Activated T-helper 1 cell treated with anti-CD3 and anti-CD28 coated beads, Interleukin-12 subunit alpha, Interleukin-12 subunit beta, Interleukin-2, Interleukin-4 antibody, amounts not matched to agents 30 ng/mL and 10 ng/mL and 1 ng/mL, durations not matched to agents 14 hours and 24 hours and 36 hours (primary cell): ENCODE measurements around the gene CHD5. TPM values are rescaled to one million over a fixed set of nuclear protein-coding genes. Genes with fewer than 3 reads are reported as not detected.

Experiments used
- total RNA-seq: library from RNA; stranded (reverse); gene quantifications from 2 replicates; pipeline ENCODE4 v1.2.3, GENCODE V29; 2022

The CHD5 gene
- total RNA-seq, 1 donor from 2014 or later, result 0.62 TPM

Other genes with a start within 250 kb of the CHD5 start
- gene NPHP4, start 187.9 kb downstream of the CHD5 start, total RNA-seq, result 18.3 and 18.6 TPM in 2 replicates
- 237 and 254 TPM in 2 replicates for gene KCNAB2, start 134.4 kb downstream of the CHD5 start, total RNA-seq
- gene RPL22, start 19.3 kb upstream of the CHD5 start, total RNA-seq, result 421 and 457 TPM in 2 replicates
- gene RNF207, start 25.8 kb upstream of the CHD5 start, total RNA-seq, result 65.8 and 71.6 TPM in 2 replicates
- gene ICMT, start 55.6 kb upstream of the CHD5 start, total RNA-seq, result 65.0 and 65.9 TPM in 2 replicates
- gene HES3, start 63.9 kb upstream of the CHD5 start, total RNA-seq, result not detected in 2 replicates
- 1.4 and 1.6 TPM in 2 replicates for gene GPR153, start 80.8 kb upstream of the CHD5 start, total RNA-seq
- gene ACOT7, start 213.4 kb upstream of the CHD5 start, total RNA-seq, result 124 and 126 TPM in 2 replicates
- 0.27 and 0.29 TPM in 2 replicates for gene HES2, start 239.6 kb upstream of the CHD5 start, total RNA-seq
- 1.2 and 1.8 TPM in 2 replicates for gene ESPN, start 244.5 kb upstream of the CHD5 start, total RNA-seq